ENCODE results near the gene SORBS2.

DNA sequence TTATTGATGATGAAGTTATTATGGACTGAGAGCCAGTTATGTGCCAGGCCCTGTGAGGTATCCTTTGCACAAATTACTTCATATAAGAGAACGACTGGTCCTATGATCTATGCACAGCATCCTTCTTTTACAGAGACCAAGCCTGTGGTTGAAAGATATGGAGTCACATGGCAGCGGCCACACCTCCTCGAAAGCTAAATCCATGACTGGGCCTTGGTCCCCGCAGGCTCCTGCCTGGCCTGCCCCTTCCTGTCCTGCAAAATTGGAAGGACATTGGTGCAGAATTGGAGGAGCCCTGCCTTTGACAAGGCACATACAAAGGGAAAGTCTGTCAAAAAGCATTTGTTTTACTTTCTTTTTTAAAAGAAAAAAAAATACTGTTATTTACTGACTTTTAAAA lies 18.3 kb downstream of the SORBS2 start:
- TF ChIP-seq, protein P1, sequence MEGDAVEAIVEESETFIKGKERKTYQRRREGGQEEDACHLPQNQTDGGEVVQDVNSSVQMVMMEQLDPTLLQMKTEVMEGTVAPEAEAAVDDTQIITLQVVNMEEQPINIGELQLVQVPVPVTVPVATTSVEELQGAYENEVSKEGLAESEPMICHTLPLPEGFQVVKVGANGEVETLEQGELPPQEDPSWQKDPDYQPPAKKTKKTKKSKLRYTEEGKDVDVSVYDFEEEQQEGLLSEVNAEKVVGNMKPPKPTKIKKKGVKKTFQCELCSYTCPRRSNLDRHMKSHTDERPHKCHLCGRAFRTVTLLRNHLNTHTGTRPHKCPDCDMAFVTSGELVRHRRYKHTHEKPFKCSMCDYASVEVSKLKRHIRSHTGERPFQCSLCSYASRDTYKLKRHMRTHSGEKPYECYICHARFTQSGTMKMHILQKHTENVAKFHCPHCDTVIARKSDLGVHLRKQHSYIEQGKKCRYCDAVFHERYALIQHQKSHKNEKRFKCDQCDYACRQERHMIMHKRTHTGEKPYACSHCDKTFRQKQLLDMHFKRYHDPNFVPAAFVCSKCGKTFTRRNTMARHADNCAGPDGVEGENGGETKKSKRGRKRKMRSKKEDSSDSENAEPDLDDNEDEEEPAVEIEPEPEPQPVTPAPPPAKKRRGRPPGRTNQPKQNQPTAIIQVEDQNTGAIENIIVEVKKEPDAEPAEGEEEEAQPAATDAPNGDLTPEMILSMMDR (IDR thresholded peaks at IDR 0.05) = no peak
- no peak for TF ChIP-seq POLR2A (IDR thresholded peaks at IDR 0.05)

Data from testis (tissue), 2 donors.